Activated naive CD8-positive, alpha-beta T cell treated with anti-CD3 and anti-CD28 coated beads for 36 hours (primary cell): ENCODE results near the gene UCP1. TPM values are rescaled to one million over a fixed set of nuclear protein-coding genes. Genes with fewer than 3 reads are reported as not detected.

Source experiments
- DNase-seq: peaks from one replicate; pipeline ENCODE4 v3.0.0; 2021
- H3K27ac Mint-ChIP-seq: one replicate; pipeline ENCODE4 v1.8.0; 2022; ENCODE audit warnings: mild to moderate bottlenecking, moderate library complexity, mixed read lengths
- H3K27me3 Mint-ChIP-seq: one replicate; pipeline ENCODE4 v1.8.0; 2022; ENCODE audit warnings: mild to moderate bottlenecking, mixed read lengths
- H3K36me3 Mint-ChIP-seq: one replicate; pipeline ENCODE4 v1.8.0; 2021; ENCODE audit warnings: mild to moderate bottlenecking, mixed read lengths
- H3K4me1 Mint-ChIP-seq: one replicate; pipeline ENCODE4 v1.8.0; 2021; ENCODE audit warnings: mixed read lengths
- H3K4me3 Mint-ChIP-seq: one replicate; pipeline ENCODE4 v1.8.0; 2022; ENCODE audit warnings: mild to moderate bottlenecking, moderate library complexity, mixed read lengths
- H3K9me3 Mint-ChIP-seq: one replicate; pipeline ENCODE4 v1.8.0; 2022; ENCODE audit warnings: mixed read lengths
- total RNA-seq, 2 experiments: library from RNA; stranded (reverse); gene quantifications; one replicate each; pipeline ENCODE4 v1.2.3, GENCODE V29; 2021

Gene UCP1, protein sequence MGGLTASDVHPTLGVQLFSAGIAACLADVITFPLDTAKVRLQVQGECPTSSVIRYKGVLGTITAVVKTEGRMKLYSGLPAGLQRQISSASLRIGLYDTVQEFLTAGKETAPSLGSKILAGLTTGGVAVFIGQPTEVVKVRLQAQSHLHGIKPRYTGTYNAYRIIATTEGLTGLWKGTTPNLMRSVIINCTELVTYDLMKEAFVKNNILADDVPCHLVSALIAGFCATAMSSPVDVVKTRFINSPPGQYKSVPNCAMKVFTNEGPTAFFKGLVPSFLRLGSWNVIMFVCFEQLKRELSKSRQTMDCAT
- total RNA-seq, result not detected

DNA sequence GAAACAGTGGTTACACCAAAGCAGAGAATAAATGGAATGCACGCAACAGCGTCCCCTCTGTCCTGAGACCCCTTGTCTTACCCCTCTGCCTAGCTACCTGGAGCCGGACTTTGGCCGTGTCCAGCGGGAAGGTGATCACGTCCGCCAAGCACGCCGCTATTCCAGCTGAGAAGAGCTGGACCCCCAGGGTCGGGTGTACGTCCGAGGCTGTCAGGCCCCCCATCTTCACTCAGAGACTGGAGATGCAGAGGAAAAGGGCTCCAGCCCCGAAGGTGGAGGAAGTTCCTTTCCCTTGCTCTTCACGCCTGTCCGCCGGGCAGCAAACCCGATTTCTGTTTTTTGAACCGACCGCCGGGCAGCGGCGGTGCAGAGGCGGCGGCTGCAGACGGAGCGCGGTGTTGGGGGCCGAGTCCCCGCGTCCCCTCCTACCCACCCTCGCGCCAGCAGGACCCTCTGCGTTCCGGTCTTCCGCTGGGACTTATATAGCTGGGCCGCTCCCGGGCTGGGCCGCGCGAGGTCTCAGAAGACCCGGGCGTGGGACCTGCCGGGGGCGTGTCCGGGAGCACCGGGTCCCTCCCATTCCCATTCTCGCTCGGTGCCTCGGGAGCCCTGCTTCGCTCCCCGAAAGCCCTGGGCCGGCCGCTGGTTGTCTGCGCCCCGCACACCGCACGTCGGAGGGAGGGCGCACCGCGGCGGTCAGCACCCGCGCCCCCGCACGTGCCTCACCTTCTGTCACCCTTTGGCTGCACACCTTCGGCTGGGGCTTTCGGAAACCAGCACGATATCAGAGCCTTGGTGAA, at the start of gene UCP1:
TSS of gene UCP1 (minus strand) at position 455 of the 800 bp plus-strand sequence. CDS start at position 223, 232 bp downstream.
- Mint-ChIP-seq H3K9me3 (peaks cover 16% of the 10 kb centered on the region), H3K27me3 (peaks cover 65% of the 10 kb centered on the region), H3K4me1 (peaks cover 15% of the 10 kb centered on the region), H3K4me3 (peak within 1 kb of the TSS; percentile 71), H3K36me3 (peaks cover 11% of the 10 kb centered on the region), H3K27ac (no peak within 1 kb of the TSS)
- peak; percentile 9 for DNase-seq

DNA sequence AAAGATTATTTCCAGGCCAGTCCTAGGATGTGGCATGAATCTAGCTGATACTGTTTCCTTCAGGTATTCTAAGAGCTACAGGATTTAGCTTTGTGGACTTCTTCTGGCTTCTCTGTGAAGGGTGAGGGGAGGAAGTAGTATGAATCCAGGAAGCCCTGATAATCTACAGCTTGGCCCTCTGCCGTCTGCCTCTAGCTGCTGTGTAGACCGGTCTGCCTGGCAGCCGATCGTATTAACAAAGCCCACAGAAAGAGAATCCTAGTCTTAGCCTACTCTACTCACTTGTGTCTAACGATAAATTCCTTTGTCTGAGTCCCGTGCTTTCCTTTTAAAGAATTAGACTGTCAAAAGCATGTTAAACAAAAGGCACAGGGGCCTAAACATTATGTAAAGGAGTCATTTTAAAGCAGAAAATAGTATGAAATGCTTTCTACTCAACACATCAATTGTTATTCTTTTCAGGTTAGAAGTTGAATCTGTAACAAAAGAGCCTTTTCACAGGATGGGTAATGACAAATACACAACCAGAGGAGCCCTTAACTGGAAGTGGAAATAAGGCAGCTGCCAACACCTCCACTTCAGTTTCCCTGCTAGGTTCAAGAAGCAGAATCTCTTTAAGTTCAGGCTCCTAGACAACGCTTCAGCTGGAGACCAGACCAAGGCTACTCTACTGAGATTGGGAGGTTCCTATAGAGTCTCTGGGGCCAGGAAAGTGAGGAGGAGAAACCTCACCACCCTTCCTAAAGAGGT, 48.9 kb upstream of the UCP1 start:
- Mint-ChIP-seq H3K4me3 (no peak overlapping the region), H3K4me1 (no peaks in the 10 kb centered on the region), H3K36me3 (no peaks in the 10 kb centered on the region), H3K27ac (no peak overlapping the region), H3K27me3 (no peaks in the 10 kb centered on the region), H3K9me3 (no peaks in the 10 kb centered on the region)
- no peak for DNase-seq

DNA sequence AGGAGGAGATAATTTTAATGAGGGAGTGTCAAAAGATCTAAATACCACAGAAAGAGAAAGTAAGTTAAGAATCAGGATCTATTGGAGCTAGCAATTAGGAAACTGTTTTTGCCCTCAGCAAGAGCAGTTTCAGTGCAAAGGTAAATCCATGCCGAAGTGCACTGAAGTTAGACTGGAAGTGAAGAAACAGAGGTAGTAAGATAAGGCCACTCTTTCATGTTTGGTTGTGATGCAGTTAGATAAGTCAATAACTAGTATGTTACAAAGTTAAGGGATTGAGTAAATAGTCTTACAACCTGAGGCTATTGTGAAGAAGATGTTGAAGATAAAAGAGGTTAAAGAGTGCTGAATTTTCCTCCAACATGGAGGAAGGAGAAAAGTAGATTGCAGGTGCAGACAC, 46.7 kb upstream of the UCP1 start:
- peaks cover 3% of the 10 kb centered on the region for H3K4me1 Mint-ChIP-seq
- no peak overlapping the region for H3K27ac Mint-ChIP-seq

DNA sequence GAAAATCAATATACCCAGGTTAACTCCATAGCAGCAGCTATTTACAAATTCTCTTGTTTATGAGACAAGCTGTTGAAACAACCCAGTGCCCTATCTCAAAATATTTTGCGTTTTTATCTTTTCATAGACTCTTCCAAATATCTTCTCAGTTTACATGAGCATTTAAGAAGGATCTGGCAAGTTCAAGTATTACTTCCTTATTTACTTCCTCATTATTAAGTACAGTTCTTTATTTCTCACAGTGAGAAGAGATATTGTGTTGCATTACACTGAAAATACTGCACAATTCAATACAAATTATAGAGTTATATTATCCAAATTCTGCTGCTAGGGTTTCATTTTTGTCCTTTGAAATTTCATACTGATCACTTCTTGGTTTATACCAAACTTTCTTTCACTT, 43.6 kb upstream of the UCP1 start:
- no peak for DNase-seq
- Mint-ChIP-seq H3K4me1 (peaks cover 5% of the 10 kb centered on the region), H3K27ac (no peak overlapping the region), H3K27me3 (peaks cover 6% of the 10 kb centered on the region), H3K4me3 (no peak overlapping the region), H3K36me3 (no peaks in the 10 kb centered on the region), H3K9me3 (no peaks in the 10 kb centered on the region)

More for the DNA sequence above, 46.7 kb upstream of the UCP1 start:
- Mint-ChIP-seq H3K9me3 (no peaks in the 10 kb centered on the region), H3K36me3 (no peaks in the 10 kb centered on the region), H3K4me3 (no peak overlapping the region), H3K27me3 (no peaks in the 10 kb centered on the region)
- DNase-seq, result no peak

DNA sequence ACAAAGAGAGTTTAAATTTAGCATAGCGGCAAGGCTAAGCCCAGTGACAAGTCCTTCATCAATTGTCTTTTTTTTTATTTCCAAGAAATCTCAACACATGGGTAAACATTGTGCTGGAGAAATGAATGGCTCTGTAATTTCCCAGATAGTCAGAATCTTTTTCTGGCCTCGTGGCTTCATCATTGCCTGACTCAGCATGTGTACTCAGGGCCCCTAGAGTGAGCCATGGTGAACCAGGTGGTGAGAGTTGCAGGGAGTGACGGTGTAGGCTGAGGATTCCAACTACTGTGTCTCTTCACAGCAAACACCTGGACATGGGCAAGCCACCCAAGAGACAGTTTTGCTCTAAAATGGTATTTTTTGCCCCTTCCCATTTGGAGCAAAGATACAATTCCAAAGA, 43.1 kb upstream of the UCP1 start:
- H3K27ac Mint-ChIP-seq, result no peak overlapping the region
- H3K9me3 Mint-ChIP-seq, result no peaks in the 10 kb centered on the region
- no peaks in the 10 kb centered on the region for H3K36me3 Mint-ChIP-seq
- H3K4me1 Mint-ChIP-seq, result peaks cover 5% of the 10 kb centered on the region
- peaks cover 7% of the 10 kb centered on the region for H3K27me3 Mint-ChIP-seq
- DNase-seq, result no peak
- no peak overlapping the region for H3K4me3 Mint-ChIP-seq

DNA sequence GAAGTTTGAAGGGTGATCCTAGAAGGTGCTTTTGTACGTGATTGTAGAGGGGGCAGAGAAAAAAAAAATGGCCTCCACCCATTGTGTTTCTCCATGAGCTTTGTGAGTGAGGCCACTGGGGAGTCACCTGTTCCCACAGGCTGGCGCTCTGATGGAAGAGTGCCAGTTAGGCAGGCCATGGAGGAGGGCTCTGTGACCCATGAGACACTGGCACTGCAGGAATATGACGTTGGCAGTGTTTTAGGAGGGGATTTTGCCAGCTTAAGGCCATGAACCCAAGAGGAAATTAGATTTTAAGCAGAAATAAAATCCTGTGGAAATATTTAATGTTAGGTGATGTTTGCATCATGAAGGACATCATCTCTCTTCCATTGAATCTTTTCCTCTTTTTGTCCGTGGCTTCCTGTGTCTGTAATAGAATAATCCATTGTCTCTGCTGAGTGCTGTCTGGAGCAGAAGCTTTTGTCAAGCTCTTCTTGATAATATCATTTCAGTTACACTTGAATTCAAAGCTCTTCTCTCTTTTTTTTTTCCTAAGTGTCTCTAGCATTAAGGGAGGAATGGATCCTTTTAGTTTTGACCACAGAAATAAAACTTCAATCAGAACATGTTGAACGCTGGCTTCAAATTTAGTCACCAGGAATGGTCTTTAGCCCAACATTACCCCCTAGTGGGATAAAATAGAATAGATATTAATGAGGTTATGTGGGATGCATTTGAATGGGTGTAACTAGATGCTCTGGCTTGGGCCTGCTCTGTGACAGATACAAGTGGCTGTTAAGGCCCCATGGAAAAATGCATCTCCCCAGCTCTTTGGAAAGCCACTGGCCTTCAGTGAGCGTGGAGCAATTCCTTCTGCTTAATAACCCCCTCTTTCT, 41.0 kb upstream of the UCP1 start:
- no peaks in the 10 kb centered on the region for H3K9me3 Mint-ChIP-seq
- DNase-seq, result no peak
- peaks cover 5% of the 10 kb centered on the region for H3K4me1 Mint-ChIP-seq
- no peaks in the 10 kb centered on the region for H3K36me3 Mint-ChIP-seq
- no peak overlapping the region for H3K4me3 Mint-ChIP-seq
- H3K27ac Mint-ChIP-seq, result no peak overlapping the region
- H3K27me3 Mint-ChIP-seq, result peaks cover 7% of the 10 kb centered on the region

DNA sequence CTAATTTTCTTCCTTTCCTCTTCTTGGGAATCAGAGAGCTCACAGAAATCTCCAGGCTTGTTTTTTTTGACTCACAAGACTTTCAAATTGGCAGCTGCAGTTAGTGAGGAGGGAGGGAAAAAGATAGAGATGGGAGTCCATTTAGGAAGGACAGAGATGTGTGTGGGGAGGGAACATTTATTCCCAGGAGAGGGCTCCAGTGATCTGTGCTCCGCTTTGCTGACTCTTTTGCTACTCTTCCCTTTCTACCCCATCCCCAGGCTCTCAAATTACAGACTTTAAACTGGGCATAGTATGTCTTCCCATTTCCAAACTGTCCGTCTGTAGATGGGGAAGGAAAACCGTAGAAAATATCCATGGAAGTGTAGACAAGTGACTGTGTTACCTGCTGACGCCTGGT, 39.1 kb upstream of the UCP1 start:
- DNase-seq, result no peak
- Mint-ChIP-seq H3K27me3 (peaks cover 7% of the 10 kb centered on the region), H3K4me1 (peaks cover 5% of the 10 kb centered on the region), H3K9me3 (no peaks in the 10 kb centered on the region), H3K4me3 (no peak overlapping the region), H3K36me3 (no peaks in the 10 kb centered on the region), H3K27ac (no peak overlapping the region)

DNA sequence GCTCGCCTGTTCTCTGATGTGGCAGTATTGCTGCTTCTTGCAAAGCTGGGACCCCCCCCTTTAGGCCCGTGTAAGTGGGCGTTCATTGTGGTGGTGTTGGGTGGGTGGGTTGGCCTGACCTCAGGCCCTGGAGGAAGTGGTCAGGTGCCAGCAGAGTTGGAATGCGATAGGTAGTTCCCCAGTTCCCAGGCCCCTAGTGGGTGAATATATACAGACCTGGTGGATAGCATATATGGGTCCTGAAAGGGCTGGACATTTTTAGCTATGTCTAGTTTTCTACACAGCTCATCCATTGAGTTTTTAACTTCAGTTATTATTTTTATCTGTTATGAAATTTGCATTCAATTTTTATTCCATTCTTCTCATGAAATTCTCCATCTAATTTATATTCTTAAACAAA, 35.8 kb upstream of the UCP1 start:
- Mint-ChIP-seq H3K36me3 (no peaks in the 10 kb centered on the region), H3K27ac (no peak overlapping the region), H3K4me3 (no peak overlapping the region), H3K4me1 (no peaks in the 10 kb centered on the region), H3K9me3 (no peaks in the 10 kb centered on the region), H3K27me3 (peaks cover 11% of the 10 kb centered on the region)
- no peak for DNase-seq

DNA sequence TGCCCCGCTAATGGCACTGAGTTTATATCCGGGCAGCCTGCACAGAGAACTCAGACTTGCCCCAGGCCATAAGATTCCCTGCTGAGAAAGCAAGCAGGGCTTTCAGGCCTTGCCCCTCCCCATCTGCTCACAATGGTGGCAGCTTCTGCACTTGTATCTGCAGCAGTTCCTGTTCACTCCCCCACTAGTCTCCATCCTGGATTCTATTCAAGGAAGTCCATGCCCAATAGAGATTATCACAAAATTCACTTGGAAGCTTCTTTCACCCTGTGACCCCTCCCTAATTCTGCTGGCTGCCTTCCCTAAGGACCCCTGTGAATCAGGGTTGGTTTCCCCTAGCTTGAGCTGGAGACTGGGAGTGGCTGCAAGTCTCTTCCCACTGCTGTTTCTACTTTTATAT, 34.5 kb upstream of the UCP1 start:
- H3K9me3 Mint-ChIP-seq, result no peaks in the 10 kb centered on the region
- H3K27me3 Mint-ChIP-seq, result peaks cover 12% of the 10 kb centered on the region
- no peak overlapping the region for H3K4me3 Mint-ChIP-seq
- no peaks in the 10 kb centered on the region for H3K36me3 Mint-ChIP-seq
- no peak overlapping the region for H3K27ac Mint-ChIP-seq
- no peaks in the 10 kb centered on the region for H3K4me1 Mint-ChIP-seq
- no peak for DNase-seq

DNA sequence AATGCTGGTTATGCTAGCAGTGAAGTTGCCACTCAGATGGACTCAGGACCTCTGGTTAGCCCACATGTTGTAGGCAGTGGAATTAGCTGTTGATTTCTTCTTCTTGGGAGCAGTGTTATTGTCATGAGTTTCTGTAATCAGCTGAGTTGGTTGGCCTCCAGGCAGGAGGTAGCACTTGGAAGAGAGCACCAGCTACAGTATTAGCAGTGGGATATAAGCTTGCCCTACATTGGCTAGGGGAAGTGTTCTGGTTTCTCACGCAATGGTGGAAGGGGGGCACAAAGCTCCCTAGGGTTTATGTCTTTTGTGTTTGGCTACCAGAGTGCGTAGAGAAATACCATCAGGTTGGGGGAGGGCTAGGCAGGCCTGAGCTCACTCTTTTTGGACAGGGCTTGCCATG, 34.0 kb upstream of the UCP1 start:
- H3K36me3 Mint-ChIP-seq, result no peaks in the 10 kb centered on the region
- no peak overlapping the region for H3K27ac Mint-ChIP-seq
- H3K9me3 Mint-ChIP-seq, result no peaks in the 10 kb centered on the region
- H3K4me1 Mint-ChIP-seq, result no peaks in the 10 kb centered on the region
- H3K27me3 Mint-ChIP-seq, result peaks cover 16% of the 10 kb centered on the region
- DNase-seq, result no peak
- H3K4me3 Mint-ChIP-seq, result no peak overlapping the region

DNA sequence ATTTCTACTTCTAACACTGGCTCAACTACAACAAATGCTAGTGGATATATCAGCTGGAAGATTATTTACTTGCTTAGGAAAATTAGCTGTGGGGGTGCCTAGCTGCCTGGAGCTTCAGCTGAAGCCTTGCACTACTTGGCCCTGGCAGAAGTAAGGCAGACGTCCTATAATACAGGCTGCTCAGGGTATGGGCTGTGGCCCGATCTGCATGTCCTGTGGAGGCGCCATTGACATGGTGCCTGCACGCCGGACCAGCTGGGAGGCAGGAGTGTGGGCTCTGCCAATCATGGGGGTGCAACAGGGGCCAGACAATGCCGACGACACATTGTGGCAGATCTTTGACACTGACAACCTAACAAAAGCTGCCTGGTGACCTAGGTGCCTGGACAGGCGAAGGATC, 31.6 kb upstream of the UCP1 start:
- H3K4me3 Mint-ChIP-seq, result no peak overlapping the region
- H3K9me3 Mint-ChIP-seq, result no peaks in the 10 kb centered on the region
- H3K36me3 Mint-ChIP-seq, result no peaks in the 10 kb centered on the region
- no peaks in the 10 kb centered on the region for H3K4me1 Mint-ChIP-seq
- no peak overlapping the region for H3K27ac Mint-ChIP-seq
- DNase-seq, result no peak
- H3K27me3 Mint-ChIP-seq, result peaks cover 14% of the 10 kb centered on the region

DNA sequence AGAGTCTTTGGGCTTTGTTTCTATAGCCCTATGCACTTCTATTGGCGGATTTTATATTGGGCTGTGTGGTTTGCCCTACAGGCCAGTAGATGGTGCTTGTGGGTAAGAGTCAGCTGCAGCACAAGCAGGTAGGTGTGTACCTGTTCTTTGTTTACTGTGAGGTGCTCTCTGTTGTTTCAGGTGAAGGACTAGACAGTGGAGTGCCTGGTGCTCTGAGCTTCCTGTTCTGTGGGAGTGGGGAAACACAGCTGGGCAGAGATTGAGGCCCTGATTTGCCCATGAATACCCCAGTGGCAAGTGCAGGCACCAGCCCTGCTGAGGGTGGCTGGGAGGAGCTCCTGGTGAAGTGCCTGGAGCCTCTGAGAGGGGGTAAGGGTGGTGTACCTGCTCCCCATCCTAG, 26.3 kb upstream of the UCP1 start:
- H3K4me3 Mint-ChIP-seq, result no peak overlapping the region
- no peak overlapping the region for H3K27ac Mint-ChIP-seq
- H3K9me3 Mint-ChIP-seq, result no peaks in the 10 kb centered on the region
- no peaks in the 10 kb centered on the region for H3K4me1 Mint-ChIP-seq
- no peaks in the 10 kb centered on the region for H3K36me3 Mint-ChIP-seq
- DNase-seq, result no peak
- peaks cover 40% of the 10 kb centered on the region for H3K27me3 Mint-ChIP-seq

DNA sequence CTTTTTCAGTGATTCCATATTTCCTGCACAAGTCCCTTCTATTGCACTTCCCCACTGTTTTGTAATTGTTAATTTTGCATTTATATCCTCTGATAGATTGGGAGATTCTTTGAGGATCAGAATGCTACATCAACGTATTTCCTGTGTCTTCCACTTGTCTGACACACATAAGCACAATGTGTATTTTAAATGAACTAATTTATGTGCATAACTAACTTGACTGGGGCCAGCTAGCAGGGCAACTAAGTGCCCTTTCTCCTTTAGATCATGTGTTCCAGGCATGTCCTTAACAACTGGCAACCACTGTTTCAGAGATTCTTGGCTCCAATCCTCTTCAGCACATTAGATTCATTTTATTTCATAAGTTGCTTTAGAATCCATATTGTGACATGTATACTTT, 15.7 kb upstream of the UCP1 start:
- Mint-ChIP-seq H3K4me3 (no peak overlapping the region), H3K4me1 (no peaks in the 10 kb centered on the region), H3K27ac (no peak overlapping the region), H3K9me3 (no peaks in the 10 kb centered on the region), H3K36me3 (no peaks in the 10 kb centered on the region), H3K27me3 (peaks cover 24% of the 10 kb centered on the region)
- DNase-seq, result no peak

DNA sequence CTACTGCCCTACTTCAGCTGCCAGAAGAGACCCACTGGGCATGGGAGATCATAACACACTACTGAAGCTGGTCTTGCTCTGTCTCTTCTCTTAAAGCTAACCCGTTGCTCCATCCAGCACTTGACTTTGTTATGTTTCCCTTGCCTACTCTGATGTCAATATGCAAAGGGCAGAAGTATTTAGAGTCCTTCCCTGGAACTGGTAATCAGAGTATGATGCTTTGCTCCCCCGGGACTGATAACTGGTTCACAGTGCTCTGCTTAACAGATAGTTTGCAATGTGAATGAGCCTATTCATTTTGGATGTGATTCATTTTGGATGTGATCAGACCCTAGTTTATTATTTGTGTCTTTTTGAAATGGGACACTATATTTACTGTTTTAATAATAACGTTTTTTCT, 12.3 kb upstream of the UCP1 start:
- no peak overlapping the region for H3K4me3 Mint-ChIP-seq
- H3K4me1 Mint-ChIP-seq, result no peaks in the 10 kb centered on the region
- no peaks in the 10 kb centered on the region for H3K36me3 Mint-ChIP-seq
- no peak for DNase-seq
- no peak overlapping the region for H3K27ac Mint-ChIP-seq
- H3K9me3 Mint-ChIP-seq, result no peaks in the 10 kb centered on the region
- H3K27me3 Mint-ChIP-seq, result peaks cover 51% of the 10 kb centered on the region
